Fibroblast of villous mesenchyme (primary cell): ENCODE results near the gene SLC7A8. TPM values are rescaled to one million over a fixed set of nuclear protein-coding genes. Genes with fewer than 3 reads are reported as not detected.
A peak's percentile ranks its signal among the peaks of the same experiment; 100 is the strongest.
"Not testable (repeated sequence)": the region's sequence is repeated elsewhere in the genome, so short reads cannot be mapped to it uniquely, and the experiment has no call there.

Source experiments
- DNase-seq: peaks from one replicate; pipeline ENCODE4 v3.0.0-alpha.2; 2010; ENCODE audit warnings: low read depth
- H3K4me3 ChIP-seq: 2 replicates; pipeline ENCODE4 v1.5.1; 2011; ENCODE audit warnings: low read depth, mild to moderate bottlenecking, low read length
- total RNA-seq: library from RNA; depleted of rRNA; stranded (reverse); fragments of >200 nt; gene quantifications from 2 replicates; pipeline ENCODE4 v1.2.3, GENCODE V29; 2012
- TF ChIP-seq, protein P1 (sequence below): IDR thresholded peaks from 2 replicates; pipeline ENCODE4 v1.5.1; 2012; ENCODE audit warnings: low read depth, mild to moderate bottlenecking, low read length; ENCODE audit not compliant: insufficient read depth

Gene SLC7A8
- 0.86 and 0.97 TPM in 2 replicates for total RNA-seq

DNA sequence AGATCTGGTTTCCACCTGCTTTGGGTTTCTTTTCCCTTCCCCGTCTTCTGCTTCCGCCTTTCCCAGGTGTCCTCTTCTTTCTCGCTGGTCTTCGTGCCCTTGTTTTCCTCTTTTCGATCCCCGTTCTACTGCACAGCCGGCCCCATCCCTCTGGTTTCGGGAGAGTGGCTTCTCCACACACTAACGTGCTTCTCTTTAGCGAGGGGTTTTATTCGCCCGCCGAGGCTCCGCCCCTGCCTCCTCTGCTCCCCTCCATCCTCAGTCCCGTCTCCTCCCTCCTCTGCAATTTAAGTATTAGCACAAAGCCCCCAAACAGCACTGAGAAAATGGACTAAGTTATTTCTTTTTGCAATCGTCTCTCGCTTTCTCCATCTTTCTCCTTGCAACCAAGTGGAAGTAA, at the start of gene SLC7A8:
SLC7A8 (minus strand) TSS at position 182 of the 400 bp plus-strand sequence. CDS start 746 bp downstream, outside the sequence.
- peak within 1 kb of the TSS; percentile 47 for H3K4me3 ChIP-seq
- DNase-seq, result no peak
- TF ChIP-seq, protein P1, sequence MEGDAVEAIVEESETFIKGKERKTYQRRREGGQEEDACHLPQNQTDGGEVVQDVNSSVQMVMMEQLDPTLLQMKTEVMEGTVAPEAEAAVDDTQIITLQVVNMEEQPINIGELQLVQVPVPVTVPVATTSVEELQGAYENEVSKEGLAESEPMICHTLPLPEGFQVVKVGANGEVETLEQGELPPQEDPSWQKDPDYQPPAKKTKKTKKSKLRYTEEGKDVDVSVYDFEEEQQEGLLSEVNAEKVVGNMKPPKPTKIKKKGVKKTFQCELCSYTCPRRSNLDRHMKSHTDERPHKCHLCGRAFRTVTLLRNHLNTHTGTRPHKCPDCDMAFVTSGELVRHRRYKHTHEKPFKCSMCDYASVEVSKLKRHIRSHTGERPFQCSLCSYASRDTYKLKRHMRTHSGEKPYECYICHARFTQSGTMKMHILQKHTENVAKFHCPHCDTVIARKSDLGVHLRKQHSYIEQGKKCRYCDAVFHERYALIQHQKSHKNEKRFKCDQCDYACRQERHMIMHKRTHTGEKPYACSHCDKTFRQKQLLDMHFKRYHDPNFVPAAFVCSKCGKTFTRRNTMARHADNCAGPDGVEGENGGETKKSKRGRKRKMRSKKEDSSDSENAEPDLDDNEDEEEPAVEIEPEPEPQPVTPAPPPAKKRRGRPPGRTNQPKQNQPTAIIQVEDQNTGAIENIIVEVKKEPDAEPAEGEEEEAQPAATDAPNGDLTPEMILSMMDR, result no peak

DNA sequence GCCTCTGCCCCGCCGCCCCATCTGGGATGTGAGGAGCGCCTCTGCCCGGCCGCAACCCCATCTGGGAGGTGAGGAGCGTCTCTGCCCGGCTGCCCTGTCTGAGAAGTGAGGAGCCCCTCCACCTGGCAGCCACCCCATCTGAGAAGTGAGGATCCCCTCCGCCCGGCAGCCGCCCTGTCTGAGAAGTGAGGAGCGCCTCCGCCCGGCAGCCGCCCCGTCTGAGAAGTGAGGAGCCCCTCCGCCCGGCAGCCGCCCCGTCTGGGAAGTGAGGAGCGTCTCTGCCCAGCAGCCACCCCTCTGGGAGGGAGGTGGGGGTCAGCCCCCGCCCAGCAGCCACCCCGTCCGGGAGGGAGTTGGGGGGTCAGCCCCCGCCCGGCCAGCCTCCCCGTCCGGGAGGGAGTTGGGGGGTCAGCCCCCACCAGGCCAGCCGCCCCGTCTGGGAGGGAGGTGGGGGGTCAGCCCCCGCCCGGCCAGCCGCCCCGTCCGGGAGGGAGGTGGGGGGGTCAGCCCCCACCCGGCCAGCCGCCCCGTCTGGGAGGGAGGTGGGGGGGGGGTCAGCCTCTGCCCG, 48.9 kb upstream of the SLC7A8 start:
- not testable (repeated sequence) for H3K4me3 ChIP-seq, DNase-seq

DNA sequence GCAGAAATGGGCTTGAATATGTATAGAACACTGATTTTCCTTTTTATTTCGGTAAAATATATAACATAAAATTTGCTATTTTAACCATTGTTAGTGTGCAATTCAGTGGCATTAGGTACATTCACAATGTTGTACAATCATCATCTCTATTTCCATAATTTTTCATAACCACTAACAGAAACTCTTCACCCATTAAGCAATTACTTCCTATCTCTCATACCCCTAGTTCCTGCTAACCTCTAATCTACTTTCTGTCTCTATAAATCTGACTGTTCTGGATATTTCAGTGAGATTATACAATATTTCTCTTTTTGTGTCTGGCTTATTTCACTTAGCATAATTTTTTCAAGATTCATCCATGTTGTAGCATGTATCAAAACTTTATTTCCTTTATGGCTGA, 45.4 kb upstream of the SLC7A8 start:
- DNase-seq, result no peak
- TF ChIP-seq, protein P1, result no peak
- H3K4me3 ChIP-seq, result no peak overlapping the region

DNA sequence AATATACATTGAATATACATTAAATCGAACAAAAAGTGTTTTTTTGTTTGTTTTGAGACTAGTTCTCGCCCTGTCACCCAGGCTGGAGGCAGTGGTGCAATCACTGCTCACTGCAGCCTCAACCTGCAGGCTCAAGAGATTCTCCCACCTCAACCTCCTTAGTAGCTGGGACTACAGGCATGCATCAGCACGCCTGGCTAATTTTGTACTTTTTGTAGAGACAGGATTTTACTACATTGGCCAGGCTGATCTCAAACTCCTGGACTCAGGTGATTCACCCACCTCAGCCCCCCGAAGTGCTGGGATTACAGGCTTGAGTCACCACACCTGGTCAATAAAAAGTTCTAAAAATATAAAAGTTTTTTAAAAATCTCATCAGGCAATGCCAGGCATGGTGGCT, 44.1 kb upstream of the SLC7A8 start:
- no peak for DNase-seq

DNA sequence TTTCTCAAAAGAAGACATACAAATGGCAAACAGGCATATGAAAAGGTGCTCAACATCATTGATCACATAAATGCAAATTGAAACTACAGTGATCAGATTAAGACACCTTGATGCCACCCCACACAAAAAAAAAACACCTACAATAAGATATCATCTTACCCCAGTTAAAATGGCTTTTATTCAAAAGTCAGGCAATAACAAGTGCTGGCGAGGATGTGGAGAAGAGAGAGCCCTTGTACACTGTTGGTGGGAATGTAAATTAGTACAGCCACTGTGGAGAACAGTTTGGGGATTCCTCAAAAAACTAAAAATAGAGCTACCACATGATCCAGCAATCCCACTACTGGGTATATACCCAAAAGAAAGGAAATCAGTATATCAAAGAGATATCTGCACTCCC, 41.5 kb upstream of the SLC7A8 start:
- not testable (repeated sequence) for DNase-seq, H3K4me3 ChIP-seq

More for the DNA sequence above, 44.1 kb upstream of the SLC7A8 start:
- H3K4me3 ChIP-seq, result no peak overlapping the region
- TF ChIP-seq, protein P1, result no peak

DNA sequence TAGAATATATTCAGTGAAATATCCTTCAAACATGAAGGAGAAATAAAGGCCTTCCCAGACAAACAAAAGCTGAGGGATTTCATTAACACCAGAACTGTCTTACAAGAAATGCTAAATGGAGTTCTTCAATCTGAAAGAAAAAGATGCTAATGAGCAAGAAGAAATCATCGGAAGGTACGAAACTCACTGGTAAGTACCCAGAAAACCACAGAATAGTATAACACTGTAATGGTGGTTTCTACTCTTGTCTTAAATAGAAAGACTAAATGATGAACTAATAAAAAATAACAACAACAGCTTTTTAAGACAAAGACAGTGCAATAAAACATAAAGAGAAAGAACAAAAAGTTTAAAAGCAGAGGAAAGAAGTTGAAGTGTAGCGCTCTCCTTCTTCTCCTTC, 35.6 kb upstream of the SLC7A8 start:
- no peak overlapping the region for H3K4me3 ChIP-seq
- no peak for DNase-seq
- TF ChIP-seq, protein P1, result no peak

DNA sequence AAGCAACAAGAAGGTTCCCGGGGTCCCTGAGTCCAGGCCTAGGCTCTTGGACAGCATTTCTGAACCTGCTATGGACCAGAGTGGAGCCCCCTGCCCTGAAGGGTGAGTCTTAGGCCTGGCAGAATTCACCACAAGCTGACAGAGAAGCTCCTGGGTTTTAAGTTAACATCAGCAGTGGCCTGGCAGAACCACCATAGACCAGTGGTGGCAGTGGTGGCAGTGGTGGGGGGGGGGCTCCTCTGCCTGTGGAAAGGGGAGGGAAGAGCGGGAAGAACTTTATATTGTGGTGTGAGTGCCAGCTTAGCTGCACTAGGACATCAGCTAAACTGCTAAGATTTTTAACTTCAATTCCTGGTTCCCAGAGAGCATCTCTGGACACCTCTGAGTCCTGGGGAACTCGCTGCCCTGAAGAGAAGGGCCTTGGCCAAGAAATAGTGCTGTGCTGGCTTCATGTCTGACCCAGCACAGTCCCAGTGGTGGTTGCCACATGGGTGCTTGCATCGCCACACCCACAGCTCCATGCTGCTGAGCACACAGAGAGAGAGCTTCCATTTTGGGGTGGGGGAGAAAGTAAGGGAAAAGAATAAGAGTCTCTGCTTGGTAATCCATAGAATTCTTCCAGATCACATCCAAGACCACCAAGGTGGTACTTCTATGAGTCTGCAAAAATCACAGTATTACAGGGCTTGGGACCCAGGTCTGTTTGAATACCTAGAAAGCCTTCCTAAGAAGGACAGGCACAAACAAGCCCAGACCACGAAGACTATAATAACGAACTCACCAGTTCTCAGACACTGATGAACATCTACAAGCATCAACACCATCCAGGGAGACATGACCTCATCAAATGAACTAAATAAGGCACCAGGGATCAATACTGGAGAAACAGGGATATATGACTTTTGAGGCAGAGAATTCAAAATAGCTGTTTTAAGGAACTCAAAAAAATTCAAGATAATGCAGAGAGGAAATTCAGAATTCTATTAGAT, 33.9 kb upstream of the SLC7A8 start:
- TF ChIP-seq, protein P1, result no peak
- no peak overlapping the region for H3K4me3 ChIP-seq
- no peak for DNase-seq
